Stimulated activated CD8-positive, alpha-beta memory T cell treated with anti-CD3 and anti-CD28 coated beads, Interleukin-12 subunit alpha, Interleukin-12 subunit beta, amount 100 ng/mL, for 1 hour (primary cell): Measurements from ENCODE around the gene CHADL.

Experiments
- DNase-seq: peaks from one replicate; pipeline ENCODE4 v3.0.0-alpha.2; 2020; ENCODE audit warnings: low read depth

CHADL gene

GRCh38 chr22:41256254-41257253, 15.8 kb upstream of the CHADL start:
- no peak for DNase-seq

GRCh38 chr22:41254230-41254629, 13.5 kb upstream of the CHADL start:
- DNase-seq: no peak

DNA sequence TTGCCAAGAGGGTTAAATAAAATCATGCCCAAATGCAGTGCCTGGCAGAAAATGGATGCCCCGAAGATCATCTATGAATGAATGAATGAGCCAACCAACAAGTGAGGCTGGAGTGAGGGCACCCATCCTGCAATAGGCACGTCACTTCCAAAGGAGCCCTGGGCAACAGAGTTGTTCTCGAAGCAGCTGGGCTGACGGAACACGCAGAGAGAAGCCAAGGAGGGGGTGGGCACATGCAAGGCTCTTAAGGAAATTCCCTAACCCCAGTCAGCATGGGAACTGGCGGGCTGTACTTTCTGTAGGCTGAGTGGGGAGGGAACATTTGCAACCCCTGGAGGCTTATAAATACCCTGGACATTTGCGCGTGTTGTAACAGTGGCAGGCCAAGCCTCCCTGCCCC, 11.6 kb upstream of the CHADL start:
- no peak for DNase-seq

DNA sequence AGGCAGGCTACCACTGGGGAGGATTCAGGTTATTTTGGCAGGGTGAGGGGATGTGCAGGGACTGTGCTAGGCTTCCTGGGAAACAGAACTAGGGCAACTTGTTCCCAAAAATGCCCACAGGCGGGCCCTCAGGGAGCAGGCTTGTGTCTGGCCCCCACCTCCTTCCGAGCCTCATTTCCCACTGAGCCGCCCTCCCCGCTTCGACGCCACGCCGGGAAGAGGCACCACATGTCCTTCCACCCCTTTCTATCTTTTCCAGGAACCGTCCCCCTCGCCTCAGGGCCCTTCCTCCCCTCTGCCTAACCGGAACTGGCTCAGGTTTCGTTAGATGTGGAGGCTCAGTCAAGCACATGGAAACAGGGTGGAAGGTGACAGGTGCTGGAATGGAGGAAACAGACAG, 9.4 kb upstream of the CHADL start:
- no peak for DNase-seq

- no peak for DNase-seq
Observed at GRCh38 chr22:41249442-41249841, 8.7 kb upstream of the CHADL start.

- no peak for DNase-seq
Observed at GRCh38 chr22:41248758-41249157, 8.0 kb upstream of the CHADL start.

DNA sequence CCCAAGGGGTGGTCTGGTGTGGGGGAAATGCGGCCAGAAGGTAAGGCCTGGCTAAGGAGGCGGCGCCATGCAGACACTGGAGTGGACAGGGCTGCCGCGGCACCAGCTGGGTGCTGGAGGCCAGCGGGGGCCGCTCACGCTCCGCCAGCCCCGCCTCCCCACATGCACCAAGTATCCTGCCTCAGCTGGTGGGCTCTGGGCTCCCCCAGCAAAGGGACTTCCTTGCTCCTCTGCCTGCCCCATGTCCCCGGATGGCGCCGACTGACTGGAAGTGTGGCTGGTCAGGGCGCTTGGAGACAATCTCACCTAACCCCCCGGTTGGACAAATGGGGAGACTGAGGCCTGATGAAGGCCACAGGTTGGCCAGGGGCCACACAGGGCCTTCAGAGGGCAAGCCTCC, 7.6 kb upstream of the CHADL start:
- no peak for DNase-seq

- DNase-seq: no peak
Observed at GRCh38 chr22:41247703-41248102, 7.0 kb upstream of the CHADL start.

GRCh38 chr22:41245917-41246499, 5.3 kb upstream of the CHADL start:
- no peak for DNase-seq

DNA sequence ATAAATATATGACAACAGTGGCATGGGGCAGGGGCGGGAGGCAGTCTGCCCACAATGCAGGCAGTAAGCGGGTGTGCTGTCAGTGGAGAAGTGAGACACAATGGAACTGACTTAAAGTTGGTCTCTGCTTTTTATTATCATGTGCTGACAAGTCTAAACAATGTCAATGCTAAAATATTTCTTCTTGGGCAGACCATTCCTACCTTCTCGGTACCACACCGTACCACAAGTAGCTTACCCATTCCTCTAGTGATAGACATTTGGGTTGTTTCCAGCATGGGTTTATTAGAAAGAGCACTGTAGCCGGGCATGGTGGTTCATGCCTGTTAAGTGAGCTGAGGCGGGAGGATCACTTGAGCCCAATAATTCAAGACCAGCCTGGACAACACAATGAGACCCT, 2.6 kb upstream of the CHADL start:
- no peak for DNase-seq

- DNase-seq: no peak
Observed at GRCh38 chr22:41242396-41243117, 1.8 kb upstream of the CHADL start.

DNA sequence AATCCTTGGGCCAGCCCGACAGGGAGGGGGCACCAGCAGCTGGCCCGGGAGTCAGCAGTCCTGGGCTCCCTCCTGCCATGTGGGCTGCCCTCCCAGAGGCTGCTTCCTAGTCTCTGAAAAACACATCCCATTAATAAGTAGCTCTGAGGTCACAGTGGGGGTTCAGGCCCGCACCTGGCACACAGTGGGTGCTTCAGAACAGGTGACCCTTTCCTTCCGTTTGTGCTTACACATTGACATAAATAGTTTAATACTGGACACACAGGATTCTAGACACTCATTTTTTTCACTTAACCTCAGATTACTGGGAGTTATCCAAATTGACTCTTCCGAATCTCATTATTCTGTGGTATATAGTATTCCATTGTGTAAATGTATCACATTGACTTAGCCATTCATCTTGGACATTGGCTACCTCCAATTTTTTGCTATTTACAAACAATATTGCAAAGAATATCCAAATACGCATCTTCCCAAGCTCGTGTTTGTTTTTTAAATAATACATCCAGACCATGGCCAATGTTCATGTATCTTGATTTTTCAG, 474 bp upstream of the CHADL start:
- DNase-seq: no peak

- DNase-seq: no peak
Observed at GRCh38 chr22:41239443-41240128, 1.1 kb downstream of the CHADL start.

- no peak for DNase-seq
Observed at GRCh38 chr22:41238570-41239442, 1.9 kb downstream of the CHADL start.

DNA sequence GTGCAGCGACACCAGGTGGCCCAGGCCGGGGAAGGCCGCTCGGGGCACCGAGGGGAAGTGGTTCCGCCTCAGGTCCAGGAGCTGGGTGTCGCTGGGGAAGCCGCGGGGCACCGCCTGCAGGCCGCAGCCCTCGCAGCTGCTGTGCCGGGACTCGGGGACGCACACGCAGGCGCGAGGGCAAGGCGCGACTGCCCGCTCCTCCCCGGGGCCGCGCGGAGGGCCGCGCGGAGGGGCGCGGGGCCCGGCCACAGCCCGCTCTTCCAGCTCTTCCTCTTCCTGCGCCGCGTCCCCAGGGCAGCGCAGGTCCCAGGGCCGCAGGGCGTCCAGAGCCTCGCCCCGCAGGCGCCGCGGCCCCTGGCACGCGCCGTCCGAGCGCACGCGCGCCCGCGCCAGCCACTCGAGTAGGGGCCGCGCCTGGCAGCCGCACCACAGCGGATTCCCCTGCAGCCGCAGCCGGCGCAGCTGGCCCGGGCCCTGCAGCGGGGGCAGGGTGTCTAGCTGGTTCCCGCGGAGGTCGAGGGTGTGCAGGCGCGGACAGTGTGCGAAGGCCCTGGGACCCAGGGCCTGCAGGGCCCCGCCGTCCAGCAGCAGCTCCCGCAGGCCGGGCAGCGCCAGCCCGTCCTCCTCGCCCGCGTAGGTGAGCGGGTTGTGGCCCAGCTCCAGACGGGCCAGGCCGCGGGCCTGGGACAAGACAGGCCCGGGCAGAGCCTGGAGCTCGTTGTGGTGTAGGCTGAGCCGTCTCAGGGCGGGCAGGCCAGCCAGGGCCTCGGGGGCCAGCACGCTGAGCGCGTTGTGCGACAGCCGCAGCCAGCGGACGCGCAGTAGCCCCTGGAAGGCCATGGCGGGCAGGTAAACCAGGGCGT, 2.8 kb downstream of the CHADL start:
- DNase-seq: peak; percentile 53

DNA sequence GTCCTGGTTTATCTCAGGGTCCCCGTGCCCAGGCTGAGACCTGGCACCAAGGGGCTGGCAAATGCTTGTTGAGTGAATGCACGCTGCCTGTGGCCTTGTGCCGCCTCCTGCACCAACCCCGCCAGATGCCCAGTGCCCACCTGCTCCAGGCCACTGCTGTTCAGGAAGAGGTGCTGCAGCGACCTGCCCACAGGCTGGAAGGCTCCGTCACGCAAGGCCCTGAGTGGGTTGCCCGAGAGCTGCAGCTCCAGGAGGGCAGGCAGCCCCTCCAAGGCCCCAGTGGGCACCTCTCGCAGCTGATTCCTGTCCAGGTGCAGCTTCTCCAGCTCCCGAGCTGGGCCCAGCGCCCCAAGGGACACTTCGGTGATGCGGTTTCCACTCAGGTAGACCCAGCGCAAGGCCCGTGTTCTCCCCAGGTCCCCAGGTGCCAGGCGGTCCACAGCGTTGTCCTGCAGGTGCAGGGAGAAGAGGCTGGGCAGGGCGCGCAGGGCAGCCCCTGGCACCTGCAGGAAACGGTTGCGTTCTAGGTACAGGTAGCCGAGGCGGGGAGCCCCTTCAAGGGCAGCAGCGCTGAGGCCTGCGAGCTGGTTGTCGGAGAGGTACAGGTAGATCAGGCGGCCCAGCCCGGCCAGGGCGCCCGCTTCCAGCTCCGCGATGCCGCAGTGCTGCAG, 3.6 kb downstream of the CHADL start:
- DNase-seq: no peak

GRCh38 chr22:41234815-41235695, 5.7 kb downstream of the CHADL start:
- DNase-seq: no peak

DNA sequence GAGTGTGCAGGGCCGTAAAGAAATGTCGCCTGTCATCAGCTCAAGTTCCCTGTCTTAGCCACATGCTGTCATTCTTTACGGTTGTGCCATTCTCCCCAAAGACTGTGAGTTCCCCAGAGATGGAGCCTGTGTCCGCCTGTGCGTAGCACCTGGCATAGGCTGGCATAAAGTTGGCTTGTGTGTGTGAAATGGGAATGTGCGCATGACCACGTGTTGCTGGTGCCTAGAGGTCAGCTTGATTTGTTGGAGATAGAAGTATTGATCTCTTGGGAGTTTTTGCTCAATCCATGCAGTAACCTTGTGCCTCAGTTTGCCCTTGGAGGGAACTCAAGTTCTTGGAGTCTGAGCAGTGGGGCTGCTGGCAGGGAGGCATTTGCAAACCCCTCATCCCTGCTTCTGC, 9.4 kb downstream of the CHADL start:
- no peak for DNase-seq
